GM12864 (cell line): ENCODE results near the gene PSMD13.

ENCODE experiments used
- DNase-seq: peaks from one replicate; pipeline ENCODE4 v3.0.0-alpha.2; 2011; ENCODE audit warnings: low read depth
- H3K4me3 ChIP-seq: 2 replicates; pipeline ENCODE4 v1.5.1; 2011; ENCODE audit warnings: mild to moderate bottlenecking, low read depth, low read length, control low read depth
- CTCF ChIP-seq: IDR thresholded peaks from 2 replicates; pipeline ENCODE4 v1.5.1; 2011; ENCODE audit warnings: low read depth, mild to moderate bottlenecking, moderate library complexity, low read length, control low read depth, inconsistent platforms; ENCODE audit errors: missing control alignments

PSMD13 gene

GRCh38 chr11:259413-259812 is 22.6 kb downstream of the PSMD13 start:
- no peak overlapping the region for H3K4me3 ChIP-seq
- no peak for DNase-seq
- no peak for TF ChIP-seq CTCF

GRCh38 chr11:261624-262023 is 24.8 kb downstream of the PSMD13 start:
- no peak for DNase-seq
- no peak for TF ChIP-seq CTCF
- H3K4me3 ChIP-seq, result no peak overlapping the region

- no peak overlapping the region for H3K4me3 ChIP-seq
- TF ChIP-seq CTCF, result no peak
- no peak for DNase-seq
Measured at GRCh38 chr11:266676-267439, 30.1 kb downstream of the PSMD13 start.

- no peak for DNase-seq
- peak overlapping the region; percentile 72 for H3K4me3 ChIP-seq
Measured at GRCh38 chr11:267491-267994, 30.8 kb downstream of the PSMD13 start.

GRCh38 chr11:268716-269145 is 32.0 kb downstream of the PSMD13 start:
- peak overlapping the region; percentile 72 for H3K4me3 ChIP-seq
- peak; percentile 63 for DNase-seq

More at GRCh38 chr11:267491-267994, 30.8 kb downstream of the PSMD13 start:
- TF ChIP-seq CTCF, result no peak

GRCh38 chr11:269146-269890 is 32.5 kb downstream of the PSMD13 start:
- no peak for TF ChIP-seq CTCF
- DNase-seq, result peak; percentile 99
- H3K4me3 ChIP-seq, result peak overlapping the region; percentile 72

- DNase-seq, result no peak
- no peak for TF ChIP-seq CTCF
- no peak overlapping the region for H3K4me3 ChIP-seq
Measured at GRCh38 chr11:270451-271318, 33.9 kb downstream of the PSMD13 start.
